Measurements from ENCODE around the gene MCC.

DNA sequence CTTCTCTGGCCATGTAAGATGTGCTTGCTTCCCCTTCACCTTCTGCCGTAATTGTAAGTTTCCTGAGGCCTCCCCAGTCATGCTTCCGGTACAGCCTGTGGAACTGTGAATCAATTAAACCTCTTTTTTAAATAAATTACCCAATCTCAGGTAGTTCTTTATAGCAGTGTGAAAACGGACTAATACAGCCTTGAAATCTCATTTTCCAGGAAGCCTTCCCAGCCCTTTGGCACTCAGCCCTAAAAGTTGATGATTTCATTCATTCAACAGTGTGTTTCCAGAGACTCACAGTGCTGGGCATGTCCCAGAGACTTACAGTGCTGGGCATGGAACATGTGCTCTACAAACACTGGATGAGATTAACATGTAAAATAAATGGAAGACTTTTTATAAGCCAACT is 375.8 kb downstream of the MCC start:
- no peak for TF ChIP-seq CEBPB (IDR thresholded peaks at IDR 0.05)
- TF ChIP-seq, protein P1, sequence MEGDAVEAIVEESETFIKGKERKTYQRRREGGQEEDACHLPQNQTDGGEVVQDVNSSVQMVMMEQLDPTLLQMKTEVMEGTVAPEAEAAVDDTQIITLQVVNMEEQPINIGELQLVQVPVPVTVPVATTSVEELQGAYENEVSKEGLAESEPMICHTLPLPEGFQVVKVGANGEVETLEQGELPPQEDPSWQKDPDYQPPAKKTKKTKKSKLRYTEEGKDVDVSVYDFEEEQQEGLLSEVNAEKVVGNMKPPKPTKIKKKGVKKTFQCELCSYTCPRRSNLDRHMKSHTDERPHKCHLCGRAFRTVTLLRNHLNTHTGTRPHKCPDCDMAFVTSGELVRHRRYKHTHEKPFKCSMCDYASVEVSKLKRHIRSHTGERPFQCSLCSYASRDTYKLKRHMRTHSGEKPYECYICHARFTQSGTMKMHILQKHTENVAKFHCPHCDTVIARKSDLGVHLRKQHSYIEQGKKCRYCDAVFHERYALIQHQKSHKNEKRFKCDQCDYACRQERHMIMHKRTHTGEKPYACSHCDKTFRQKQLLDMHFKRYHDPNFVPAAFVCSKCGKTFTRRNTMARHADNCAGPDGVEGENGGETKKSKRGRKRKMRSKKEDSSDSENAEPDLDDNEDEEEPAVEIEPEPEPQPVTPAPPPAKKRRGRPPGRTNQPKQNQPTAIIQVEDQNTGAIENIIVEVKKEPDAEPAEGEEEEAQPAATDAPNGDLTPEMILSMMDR (IDR thresholded peaks at IDR 0.05): no peak
- TF ChIP-seq ESRRA (IDR thresholded peaks at IDR 0.05; ENCODE audit: borderline replicate concordance, low read length): no peak
- TF ChIP-seq ELK1 (IDR thresholded peaks at IDR 0.05; ENCODE audit: low read depth, low read length): no peak
- no peak for TF ChIP-seq KDM5A (IDR thresholded peaks at IDR 0.05)
- TF ChIP-seq BCL3 (IDR thresholded peaks at IDR 0.05): no peak
- no peak for TF ChIP-seq PHF8 (IDR thresholded peaks at IDR 0.05; ENCODE audit: borderline replicate concordance, low read depth)
- no peak for TF ChIP-seq USF2 (IDR thresholded peaks at IDR 0.05)

All from A549 (cell line).